H1 (cell line): Measurements from ENCODE around the gene MPC1.

Source experiments
- CTCF ChIP-seq, 3 experiments: IDR thresholded peaks; 1 replicate in 2 of 3; 2 replicates in 1 of 3; pipeline versions ENCODE4 v1.5.1 to v1.6.1; 2011; ENCODE audit warnings: low read length in 3 of 3, mild to moderate bottlenecking in 3 of 3, inconsistent platforms in 2 of 3, low read depth in 1 of 3, moderate library complexity in 1 of 3; ENCODE audit not compliant: insufficient read depth in 1 of 3; ENCODE audit errors: control extremely low read depth in 1 of 3
- GABPA ChIP-seq: IDR thresholded peaks from 2 replicates; pipeline ENCODE4 v1.6.1; 2011; ENCODE audit warnings: mild to moderate bottlenecking, low read length, moderate library complexity, borderline replicate concordance; ENCODE audit not compliant: insufficient read depth
- POLR2A ChIP-seq, 2 experiments: IDR thresholded peaks; 1 replicate in 1 of 2; 2 replicates in 1 of 2; pipeline ENCODE4 v1.6.1; 2011; ENCODE audit warnings: low read depth in 2 of 2, low read length in 2 of 2, mild to moderate bottlenecking in 2 of 2; ENCODE audit errors: control extremely low read depth in 1 of 2
- SRF ChIP-seq: IDR thresholded peaks from 2 replicates; pipeline ENCODE4 v1.6.1; 2011; ENCODE audit warnings: mild to moderate bottlenecking, low read depth, low read length, moderate library complexity
- TF ChIP-seq, protein P1 (sequence below): IDR thresholded peaks from 2 replicates; pipeline ENCODE4 v1.6.1; 2012; ENCODE audit warnings: low read length, inconsistent platforms

DNA sequence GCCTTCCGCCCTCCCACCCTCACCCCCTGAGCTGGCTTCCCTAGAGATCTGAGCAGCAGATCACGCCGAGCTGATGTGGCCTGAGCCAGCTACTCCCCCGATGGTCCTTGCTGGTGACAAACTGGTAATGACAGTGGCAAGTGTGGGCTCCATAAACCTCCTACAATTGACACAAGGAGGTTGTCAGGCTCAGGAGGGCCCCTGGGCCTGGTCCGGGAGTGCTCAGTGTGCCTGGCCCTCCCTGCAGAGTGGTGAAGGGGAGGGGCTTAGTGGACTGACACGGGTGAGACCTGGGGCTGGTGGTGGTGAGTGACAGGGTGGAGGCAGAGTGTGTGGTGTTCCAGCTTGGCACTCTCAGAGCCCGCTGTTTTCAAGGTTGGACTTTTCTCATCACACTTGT lies 22.6 kb upstream of the MPC1 start:
- TF ChIP-seq POLR2A (IDR thresholded peaks at IDR 0.05; ENCODE audit: control extremely low read depth in 1 of 2, low read depth in 2 of 2, low read length in 2 of 2) (no peak), CTCF (IDR thresholded peaks at IDR 0.05; ENCODE audit: control extremely low read depth in 1 of 3, insufficient read depth in 1 of 3, low read depth in 1 of 3, low read length in 3 of 3) (no peak), GABPA (no peak), SRF (no peak)
- TF ChIP-seq, protein P1, sequence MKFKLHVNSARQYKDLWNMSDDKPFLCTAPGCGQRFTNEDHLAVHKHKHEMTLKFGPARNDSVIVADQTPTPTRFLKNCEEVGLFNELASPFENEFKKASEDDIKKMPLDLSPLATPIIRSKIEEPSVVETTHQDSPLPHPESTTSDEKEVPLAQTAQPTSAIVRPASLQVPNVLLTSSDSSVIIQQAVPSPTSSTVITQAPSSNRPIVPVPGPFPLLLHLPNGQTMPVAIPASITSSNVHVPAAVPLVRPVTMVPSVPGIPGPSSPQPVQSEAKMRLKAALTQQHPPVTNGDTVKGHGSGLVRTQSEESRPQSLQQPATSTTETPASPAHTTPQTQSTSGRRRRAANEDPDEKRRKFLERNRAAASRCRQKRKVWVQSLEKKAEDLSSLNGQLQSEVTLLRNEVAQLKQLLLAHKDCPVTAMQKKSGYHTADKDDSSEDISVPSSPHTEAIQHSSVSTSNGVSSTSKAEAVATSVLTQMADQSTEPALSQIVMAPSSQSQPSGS = no peak
